H1 (cell line): ENCODE measurements around the gene TFDP1. TPM values are rescaled to one million over a fixed set of nuclear protein-coding genes. Genes with fewer than 3 reads are reported as not detected.

Source experiments
- CTCF ChIA-PET: fragments of 300-600 bp; sonication (Branson Sonifier 250); formaldehyde crosslinking; loops from one replicate; lab custom pipeline; 2021; ENCODE audit not compliant: partially characterized antibody; lab: Charles Lee
- POLR2A ChIA-PET: fragments of 300-600 bp; sonication (Branson Sonifier 250); formaldehyde crosslinking; loops from one replicate; lab custom pipeline; 2021; ENCODE audit warnings: inconsistent platforms; ENCODE audit not compliant: partially characterized antibody; lab: Charles Lee
- DNase-seq, 2 experiments: peaks; one replicate each; pipeline versions ENCODE4 v3.0.0 to v3.0.0-alpha.2; 2010 to 2022; ENCODE audit warnings: low spot score in 2 of 2, low read depth in 1 of 2, mixed read lengths in 1 of 2
- FAIRE-seq: peaks from 2 replicates; lab custom pipeline; 2011; peaks lifted over from hg19 to GRCh38; lab: Jason Lieb, UNC
- H2AFZ ChIP-seq: 2 replicates; pipeline ENCODE4 v1.8.1; 2012; ENCODE audit warnings: low read length, inconsistent platforms
- H2AK5ac ChIP-seq: 2 replicates; pipeline ENCODE4 v1.6.1; 2013; ENCODE audit warnings: low read depth, low read length
- H2BK120ac ChIP-seq: replicated peaks from 2 replicates; pipeline ENCODE3; 2013; ENCODE audit warnings: low read depth, low read length, inconsistent platforms
- H2BK12ac ChIP-seq: 2 replicates; pipeline ENCODE4 v1.6.1; 2013; ENCODE audit warnings: low read depth, low read length
- H2BK15ac ChIP-seq: 2 replicates; pipeline ENCODE4 v1.6.1; 2013; ENCODE audit warnings: low read length
- H2BK20ac ChIP-seq: 2 replicates; pipeline ENCODE4 v1.6.1; 2013; ENCODE audit warnings: low read length
- H2BK5ac ChIP-seq: 2 replicates; pipeline ENCODE4 v1.6.1; 2013; ENCODE audit warnings: low read depth, low read length
- H3K14ac ChIP-seq: 2 replicates; pipeline ENCODE4 v1.6.1; 2013; ENCODE audit warnings: inconsistent platforms; ENCODE audit not compliant: insufficient read length
- H3K18ac ChIP-seq: 2 replicates; pipeline ENCODE4 v1.6.1; 2013; ENCODE audit warnings: low read length; ENCODE audit errors: extremely low read depth
- H3K23ac ChIP-seq: 2 replicates; pipeline ENCODE4 v1.6.1; 2013; ENCODE audit warnings: inconsistent platforms; ENCODE audit not compliant: insufficient read length
- H3K23me2 ChIP-seq: 2 replicates; pipeline ENCODE4 v1.6.1; 2013; ENCODE audit warnings: low read depth, low read length
- H3K27ac ChIP-seq: 2 replicates; pipeline ENCODE4 v1.6.1; 2011; ENCODE audit warnings: low read depth, low read length, inconsistent platforms
- H3K27me3 ChIP-seq, 4 experiments: replicated peaks in 1 of 4; 1 replicate in 1 of 4; 2 replicates in 3 of 4; pipeline versions ENCODE4 v1.6.1 to v1.8.1; 2011 to 2013; ENCODE audit warnings: low read length in 3 of 4, mild to moderate bottlenecking in 3 of 4, inconsistent platforms in 2 of 4, mixed read lengths in 2 of 4, moderate library complexity in 1 of 4; ENCODE audit not compliant: control insufficient read depth in 3 of 4, insufficient read depth in 3 of 4; ENCODE audit errors: extremely low read depth in 1 of 4
- H3K36me3 ChIP-seq, 4 experiments: 2 replicates each; pipeline versions ENCODE4 v1.6.1 to v1.8.1; 2011 to 2013; ENCODE audit warnings: mild to moderate bottlenecking in 4 of 4, low read length in 3 of 4, moderate library complexity in 2 of 4, control low read depth in 1 of 4, inconsistent platforms in 1 of 4; ENCODE audit not compliant: insufficient read depth in 4 of 4, control insufficient read depth in 2 of 4
- H3K4ac ChIP-seq: replicated peaks from 2 replicates; pipeline ENCODE3; 2013; ENCODE audit warnings: low read length, low read depth, mixed read lengths, inconsistent platforms; ENCODE audit not compliant: insufficient read length
- H3K4me1 ChIP-seq, 4 experiments: replicated peaks in 1 of 4; 1 replicate in 1 of 4; 2 replicates in 3 of 4; pipeline versions ENCODE4 v1.6.1 to v1.8.1; 2011 to 2013; ENCODE audit warnings: low read length in 3 of 4, inconsistent platforms in 2 of 4, mixed read lengths in 1 of 4; ENCODE audit not compliant: insufficient read depth in 4 of 4, control insufficient read depth in 3 of 4
- H3K4me2 ChIP-seq, 2 experiments: 2 replicates each; pipeline versions ENCODE4 v1.6.1 to v1.8.1; 2011 to 2013; ENCODE audit warnings: low read depth in 2 of 2, low read length in 2 of 2, control low read depth in 1 of 2, inconsistent platforms in 1 of 2, mild to moderate bottlenecking in 1 of 2; ENCODE audit not compliant: insufficient read depth in 1 of 2
- H3K4me3 ChIP-seq, 4 experiments: fragments of 200-600, 300-600 bp in 1 of 4; sonication (generic), shearing (Covaris generic), sonication (Bioruptor Twin) in 1 of 4; 2 replicates each; pipeline versions ENCODE4 v1.5.1 to v1.8.1; 2011 to 2016; ENCODE audit warnings: low read length in 4 of 4, low read depth in 3 of 4, control low read depth in 2 of 4, inconsistent platforms in 2 of 4, mild to moderate bottlenecking in 2 of 4, mixed read lengths in 1 of 4, moderate library complexity in 1 of 4; ENCODE audit not compliant: insufficient read depth in 2 of 4; ENCODE audit errors: extremely low read depth in 1 of 4
- H3K56ac ChIP-seq: replicated peaks from 2 replicates; pipeline ENCODE3; 2013; ENCODE audit warnings: low read depth, mild to moderate bottlenecking, mixed read lengths, low read length, inconsistent platforms; ENCODE audit not compliant: insufficient read length
- H3K79me1 ChIP-seq: 2 replicates; pipeline ENCODE4 v1.6.1; 2013; ENCODE audit warnings: low read depth, low read length, control low read depth
- H3K79me2 ChIP-seq, 2 experiments: 2 replicates each; pipeline versions ENCODE4 v1.6.1 to v1.8.1; 2012 to 2013; ENCODE audit warnings: low read length in 2 of 2, mild to moderate bottlenecking in 2 of 2, inconsistent platforms in 1 of 2; ENCODE audit not compliant: insufficient read depth in 2 of 2, control insufficient read depth in 1 of 2
- H3K9ac ChIP-seq, 4 experiments: replicated peaks in 1 of 4; 1 replicate in 1 of 4; 2 replicates in 3 of 4; pipeline versions ENCODE4 v1.6.1 to v1.8.1; 2011 to 2013; ENCODE audit warnings: low read depth in 3 of 4, low read length in 3 of 4, control low read depth in 2 of 4, mild to moderate bottlenecking in 2 of 4, moderate library complexity in 2 of 4, inconsistent platforms in 1 of 4; ENCODE audit errors: extremely low read depth in 1 of 4
- H3K9me3 ChIP-seq, 2 experiments: 2 replicates each; pipeline versions ENCODE4 v1.6.1 to v1.8.1; 2012 to 2013; ENCODE audit warnings: mild to moderate bottlenecking in 2 of 2, moderate library complexity in 2 of 2, control low read depth in 1 of 2, inconsistent platforms in 1 of 2, low read depth in 1 of 2, low read length in 1 of 2, mixed read lengths in 1 of 2; ENCODE audit not compliant: insufficient read depth in 2 of 2
- H4K20me1 ChIP-seq, 2 experiments: replicated peaks in 1 of 2; 2 replicates each; pipeline versions ENCODE3 to v1.8.1; 2011 to 2013; ENCODE audit warnings: inconsistent platforms in 2 of 2, low read length in 2 of 2, mild to moderate bottlenecking in 1 of 2; ENCODE audit not compliant: insufficient read depth in 2 of 2, control insufficient read depth in 1 of 2
- H4K5ac ChIP-seq: 2 replicates; pipeline ENCODE4 v1.6.1; 2013; ENCODE audit warnings: low read length, low read depth, mixed read lengths, inconsistent platforms; ENCODE audit not compliant: insufficient read length
- H4K8ac ChIP-seq: 2 replicates; pipeline ENCODE4 v1.8.0; 2013; ENCODE audit warnings: mild to moderate bottlenecking, moderate library complexity, low read length, inconsistent platforms; ENCODE audit not compliant: insufficient read depth; ENCODE audit errors: extremely low read depth
- H4K91ac ChIP-seq: replicated peaks from 2 replicates; pipeline ENCODE3; 2013; ENCODE audit warnings: low read length, mixed read lengths, inconsistent platforms; ENCODE audit not compliant: insufficient read length
- GTF2F1 ChIP-seq: IDR thresholded peaks from 2 replicates; pipeline ENCODE4 v1.6.1; 2012; ENCODE audit warnings: low read depth, low read length, improper control_type of control experiment, borderline replicate concordance
- PHF8 ChIP-seq: fragments of 200-600 bp; sonication (generic); conservative IDR thresholded peaks from 2 replicates; pipeline ENCODE4 v1.7.1; 2012; ENCODE audit warnings: low read depth, mild to moderate bottlenecking, inconsistent platforms, low read length, moderate library complexity
- RBBP5 ChIP-seq: IDR thresholded peaks from 2 replicates; pipeline ENCODE4 v1.7.1; 2012; ENCODE audit warnings: low read depth, mild to moderate bottlenecking, inconsistent platforms, low read length, moderate library complexity, borderline replicate concordance
- RNF2 ChIP-seq: fragments of 200-900, 300-1000 bp; sonication (generic); IDR thresholded peaks from 2 replicates; pipeline ENCODE4 v1.7.1; 2016; ENCODE audit warnings: borderline replicate concordance, low read depth, mild to moderate bottlenecking, antibody characterized with exemption, low read length; ENCODE audit not compliant: poor library complexity, severe bottlenecking; ENCODE audit errors: missing control alignments
- SIRT6 ChIP-seq: IDR thresholded peaks from one replicate; pipeline ENCODE4 v1.7.1; 2012; ENCODE audit warnings: low read length, inconsistent platforms
- WGBS, 2 experiments: shearing (Covaris generic) in 1 of 2; methylation state at CpG; one replicate each; pipeline versions ENCODE4 v1.1.6 to v1.1.7; 2013 to 2015; ENCODE audit warnings: low lambda C conversion rate in 2 of 2, mixed read lengths in 2 of 2, inconsistent platforms in 1 of 2, low coverage in 1 of 2, missing lambda C conversion rate in 1 of 2; ENCODE audit not compliant: insufficient replicate concordance in 2 of 2, insufficient coverage in 1 of 2, insufficient read length in 1 of 2; ENCODE audit errors: extremely low coverage in 1 of 2, missing lambda C conversion rate in 1 of 2; 5-methylcytosine and 5-hydroxymethylcytosine counted together
- polyA plus RNA-seq, 7 experiments: library from polyadenylated mRNA; depleted of rRNA in 3 of 7; stranded (reverse) in 5 of 7; unstranded in 2 of 7; fragments of >200 nt in 5 of 7; fragments of 200-250 nt in 2 of 7; gene quantifications; 1 replicate in 5 of 7; 2 replicates in 1 of 7; 4 replicates in 1 of 7; pipeline versions ENCODE4 v1.2.1 to v1.2.3, GENCODE V29; 2011 to 2013; ENCODE audit warnings: missing spikeins in 2 of 7, mixed read lengths in 2 of 7
- total RNA-seq: library from RNA; stranded (reverse); fragmentation: NEBNext Ultra II Directional; extraction: Animal tissue kit (Norgen Biotek cat#: 25700); gene quantifications from 2 replicates; pipeline ENCODE4 v1.2.1, GENCODE V29; 2021
- TF ChIP-seq, protein P1 (sequence below): IDR thresholded peaks from 2 replicates; pipeline ENCODE4 v1.6.1; 2012; ENCODE audit warnings: low read length, inconsistent platforms
- TF ChIP-seq, protein P2 (sequence below): IDR thresholded peaks from 2 replicates; pipeline ENCODE4 v1.6.1; 2012; ENCODE audit warnings: inconsistent platforms

Gene TFDP1
- total and polyA plus RNA-seq, 2 of the 8 experiments (the other 6 are each of a cell fraction or from before 2014, with no cell fraction given) = 43.6 to 81.9 TPM

DNA sequence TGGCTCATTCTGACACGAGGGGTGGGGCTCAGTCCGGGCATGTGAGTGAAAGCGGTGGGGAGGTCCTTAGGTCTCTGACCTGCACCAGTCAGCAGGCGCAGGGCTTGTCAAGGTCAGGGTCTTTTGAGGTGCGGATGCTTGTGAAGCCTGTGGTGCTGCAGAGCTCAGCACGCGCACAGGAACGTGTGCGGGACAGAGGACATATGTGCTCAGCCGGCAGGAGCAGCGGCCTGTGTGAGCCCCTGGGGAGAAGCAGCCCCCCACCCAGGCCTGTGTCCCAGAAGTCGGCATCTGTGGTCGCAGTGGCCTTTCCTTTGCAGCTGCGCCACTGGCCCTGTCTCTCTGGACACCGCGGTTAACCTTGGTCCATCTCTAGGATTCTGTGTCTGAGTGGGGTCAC lies 42.6 kb downstream of the TFDP1 start:
- H3K14ac ChIP-seq = no peak overlapping the region
- no peak overlapping the region for H2BK20ac ChIP-seq
- peaks cover 0 to 28% of the 10 kb centered on the region in 2 experiments; a peak in 2 of 4 replicates for H3K79me2 ChIP-seq
- no peak overlapping the region for H4K91ac ChIP-seq
- no peak overlapping the region for H2AFZ ChIP-seq
- no peak overlapping the region for H3K4ac ChIP-seq
- H3K36me3 ChIP-seq = peaks cover 0 to 27% (median 17%) of the 10 kb centered on the region in 4 experiments; a peak in 5 of 8 replicates
- no peak overlapping the region for H3K56ac ChIP-seq
- ChIA-PET POLR2A (interaction anchor here (1.1 kb wide), 1 partner anchor 137 kb away, joined by 3 read pairs; no protein-coding TSS in a partner anchor), CTCF (interaction anchor here (0.9 to 1.2 kb wide), 4 partner anchors 9 to 210 kb away, joined by 3 read pairs; no protein-coding TSS in a partner anchor)
- no peak overlapping the region for H2BK5ac ChIP-seq
- DNase-seq (no peak), FAIRE-seq (no peak)
- H3K27me3 ChIP-seq = no peaks in the 10 kb centered on the region
- H4K8ac ChIP-seq = no peak overlapping the region
- no peak overlapping the region for H3K4me2 ChIP-seq
- H2BK12ac ChIP-seq = no peak overlapping the region
- no peak overlapping the region for H4K5ac ChIP-seq
- H4K20me1 ChIP-seq = peaks cover 11 to 16% of the 10 kb centered on the region in 2 experiments
- no peaks in the 10 kb centered on the region for H3K23me2 ChIP-seq
- 96% methylated on average over 16 of the region's 16 CpGs; no CpG with 5 or more reads in 1 of the 2 experiments for WGBS, 2 experiments
- no peak overlapping the region for H3K9ac ChIP-seq
- no peak overlapping the region for H3K27ac ChIP-seq
- H3K23ac ChIP-seq = no peak overlapping the region
- H3K79me1 ChIP-seq = peaks cover 16% of the 10 kb centered on the region
- TF ChIP-seq RNF2 (no peak), GTF2F1 (no peak), SIRT6 (no peak), PHF8 (no peak), RBBP5 (no peak)
- TF ChIP-seq, protein P1, sequence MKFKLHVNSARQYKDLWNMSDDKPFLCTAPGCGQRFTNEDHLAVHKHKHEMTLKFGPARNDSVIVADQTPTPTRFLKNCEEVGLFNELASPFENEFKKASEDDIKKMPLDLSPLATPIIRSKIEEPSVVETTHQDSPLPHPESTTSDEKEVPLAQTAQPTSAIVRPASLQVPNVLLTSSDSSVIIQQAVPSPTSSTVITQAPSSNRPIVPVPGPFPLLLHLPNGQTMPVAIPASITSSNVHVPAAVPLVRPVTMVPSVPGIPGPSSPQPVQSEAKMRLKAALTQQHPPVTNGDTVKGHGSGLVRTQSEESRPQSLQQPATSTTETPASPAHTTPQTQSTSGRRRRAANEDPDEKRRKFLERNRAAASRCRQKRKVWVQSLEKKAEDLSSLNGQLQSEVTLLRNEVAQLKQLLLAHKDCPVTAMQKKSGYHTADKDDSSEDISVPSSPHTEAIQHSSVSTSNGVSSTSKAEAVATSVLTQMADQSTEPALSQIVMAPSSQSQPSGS = no peak
- TF ChIP-seq, protein P2, sequence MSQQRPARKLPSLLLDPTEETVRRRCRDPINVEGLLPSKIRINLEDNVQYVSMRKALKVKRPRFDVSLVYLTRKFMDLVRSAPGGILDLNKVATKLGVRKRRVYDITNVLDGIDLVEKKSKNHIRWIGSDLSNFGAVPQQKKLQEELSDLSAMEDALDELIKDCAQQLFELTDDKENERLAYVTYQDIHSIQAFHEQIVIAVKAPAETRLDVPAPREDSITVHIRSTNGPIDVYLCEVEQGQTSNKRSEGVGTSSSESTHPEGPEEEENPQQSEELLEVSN = no peak
- no peak overlapping the region for H3K4me3 ChIP-seq
- H2BK15ac ChIP-seq = no peak overlapping the region
- no peaks in the 10 kb centered on the region for H3K4me1 ChIP-seq
- H3K18ac ChIP-seq = no peak overlapping the region
- H2AK5ac ChIP-seq = no peak overlapping the region
- H2BK120ac ChIP-seq = no peak overlapping the region
- H3K9me3 ChIP-seq = peaks cover 0 to 14% of the 10 kb centered on the region in 2 experiments; a peak in 1 of 4 replicates
